B cell (primary cell): Measurements from ENCODE around the gene IGFALS.

ENCODE experiments used
- CTCF ChIP-seq: fragments of 200-600 bp; IDR thresholded peaks from one replicate; pipeline ENCODE4 v1.8.0; 2022; ENCODE audit warnings: antibody characterized with exemption, mild to moderate bottlenecking
- EZH2 ChIP-seq: IDR thresholded peaks from 2 replicates; pipeline ENCODE4 v1.6.1; 2012; ENCODE audit warnings: borderline replicate concordance, low read depth, mild to moderate bottlenecking, moderate library complexity, low read length; ENCODE audit not compliant: insufficient read depth, poor library complexity, severe bottlenecking

GRCh38 chr16:1816396-1817275, 23.1 kb upstream of the IGFALS start:
- TF ChIP-seq EZH2 (no peak), CTCF (no peak)
